IPS DF 4.7 (cell line): ENCODE measurements around the gene IGFL3.

Source experiments
- DNase-seq: peaks from one replicate; pipeline ENCODE4 v3.0.0-alpha.2; 2013; ENCODE audit warnings: low spot score; ENCODE audit errors: extremely low read depth

Gene IGFL3

DNA sequence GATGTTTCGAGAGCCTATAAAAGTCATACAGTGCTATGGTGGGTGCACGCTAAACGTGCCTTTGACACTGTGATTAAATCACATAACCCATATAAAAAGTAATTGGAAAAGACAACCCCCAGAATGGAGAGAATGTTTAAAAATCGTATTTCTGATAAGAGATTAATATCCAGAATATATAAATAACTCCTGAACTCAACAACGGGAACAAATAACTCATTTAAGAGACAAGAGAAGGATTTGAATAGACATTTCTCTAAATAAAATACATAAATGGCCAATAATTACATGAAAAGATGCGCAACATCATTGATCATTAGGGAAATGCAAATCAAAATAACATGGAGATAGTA is 46.7 kb downstream of the IGFL3 start:
- no peak for DNase-seq

- DNase-seq, result peak; percentile 49
Measured at GRCh38 chr19:46076951-46077814, 47.3 kb downstream of the IGFL3 start.

- DNase-seq, result no peak
Measured at GRCh38 chr19:46076031-46076880, 48.2 kb downstream of the IGFL3 start.

- no peak for DNase-seq
Measured at GRCh38 chr19:46073268-46073922, 51.1 kb downstream of the IGFL3 start.
